ENCODE results near the gene WDR59.
"Not testable (repeated sequence)": the region's sequence is repeated elsewhere in the genome, so short reads cannot be mapped to it uniquely, and the experiment has no call there.

Gene WDR59

GRCh38 chr16:74846714-74847113, 138.2 kb downstream of the WDR59 start:
- no peak for DNase-seq

GRCh38 chr16:74844041-74844980, 140.6 kb downstream of the WDR59 start:
- no peak for DNase-seq

GRCh38 chr16:74843381-74844035, 141.4 kb downstream of the WDR59 start:
- not testable (repeated sequence) for DNase-seq

- DNase-seq = no peak
Measured at GRCh38 chr16:74842413-74842812, 142.5 kb downstream of the WDR59 start.

- no peak for DNase-seq
Measured at GRCh38 chr16:74841904-74842303, 143.0 kb downstream of the WDR59 start.

- DNase-seq = no peak
Measured at GRCh38 chr16:74841469-74841868, 143.5 kb downstream of the WDR59 start.

- no peak for DNase-seq
Measured at GRCh38 chr16:74837056-74837455, 147.9 kb downstream of the WDR59 start.

GRCh38 chr16:74836111-74836671, 148.7 kb downstream of the WDR59 start:
- no peak for DNase-seq

GRCh38 chr16:74832228-74832627, 152.7 kb downstream of the WDR59 start:
- DNase-seq = no peak

- DNase-seq = no peak
Measured at GRCh38 chr16:74831467-74831866, 153.5 kb downstream of the WDR59 start.

- DNase-seq = no peak
Measured at GRCh38 chr16:74830648-74831047, 154.3 kb downstream of the WDR59 start.

- DNase-seq = no peak
Measured at GRCh38 chr16:74829637-74830036, 155.3 kb downstream of the WDR59 start.

- no peak for DNase-seq
Measured at GRCh38 chr16:74825941-74826340, 159.0 kb downstream of the WDR59 start.

- no peak for DNase-seq
Measured at GRCh38 chr16:74825016-74825415, 159.9 kb downstream of the WDR59 start.
